ENCODE results near the gene STAT1.

The STAT1 gene

GRCh38 chr2:191049728-191050639, 36.0 kb upstream of the STAT1 start:
- Histone ChIP-seq H3K27me3 (ENCODE audit: control insufficient read depth, insufficient read depth, low read length) (no peaks in the 10 kb centered on the region), H3K4me3 (ENCODE audit: low read length) (no peak overlapping the region), H3K9me3 (ENCODE audit: control insufficient read depth, insufficient read depth, low read length) (no peaks in the 10 kb centered on the region; the same call in 1 of the 2 replicates), H3K4me1 (ENCODE audit: control insufficient read depth, insufficient read depth, low read length) (no peaks in the 10 kb centered on the region), H3K36me3 (ENCODE audit: control insufficient read depth, insufficient read depth, low read length) (no peaks in the 10 kb centered on the region), H3K27ac (ENCODE audit: low read length) (no peak overlapping the region)
- no CpG with 5 or more reads among the region's 4 CpGs for WGBS (ENCODE audit: insufficient coverage, insufficient read length)
- DNase-seq (ENCODE audit: low read depth, low spot score), result no peak

- H3K4me1 ChIP-seq (ENCODE audit: control insufficient read depth, insufficient read depth, low read length), result no peaks in the 10 kb centered on the region
- H3K4me3 ChIP-seq (ENCODE audit: low read length), result no peak overlapping the region
- H3K27ac ChIP-seq (ENCODE audit: low read length), result no peak overlapping the region
- no peaks in the 10 kb centered on the region; the same call in 1 of the 2 replicates for H3K9me3 ChIP-seq (ENCODE audit: control insufficient read depth, insufficient read depth, low read length)
- no CpG with 5 or more reads among the region's 3 CpGs for WGBS (ENCODE audit: insufficient coverage, insufficient read length)
- no peaks in the 10 kb centered on the region for H3K36me3 ChIP-seq (ENCODE audit: control insufficient read depth, insufficient read depth, low read length)
- no peaks in the 10 kb centered on the region for H3K27me3 ChIP-seq (ENCODE audit: control insufficient read depth, insufficient read depth, low read length)
- no peak for DNase-seq (ENCODE audit: low read depth, low spot score)
Measured at GRCh38 chr2:191048073-191048472, 34.1 kb upstream of the STAT1 start.

GRCh38 chr2:191045141-191045540, 31.2 kb upstream of the STAT1 start:
- no peak overlapping the region for H3K27ac ChIP-seq (ENCODE audit: low read length)
- no peaks in the 10 kb centered on the region for H3K36me3 ChIP-seq (ENCODE audit: control insufficient read depth, insufficient read depth, low read length)
- H3K4me3 ChIP-seq (ENCODE audit: low read length), result no peak overlapping the region
- DNase-seq (ENCODE audit: low read depth, low spot score), result no peak
- peaks cover 1% of the 10 kb centered on the region; the same call in 1 of the 2 replicates for H3K4me1 ChIP-seq (ENCODE audit: control insufficient read depth, insufficient read depth, low read length)
- no peaks in the 10 kb centered on the region for H3K9me3 ChIP-seq (ENCODE audit: control insufficient read depth, insufficient read depth, low read length)
- WGBS (ENCODE audit: insufficient coverage, insufficient read length), result no CpG with 5 or more reads among the region's 1 CpG
- no peaks in the 10 kb centered on the region for H3K27me3 ChIP-seq (ENCODE audit: control insufficient read depth, insufficient read depth, low read length)

GRCh38 chr2:191043438-191043837, 29.5 kb upstream of the STAT1 start:
- Histone ChIP-seq H3K27me3 (ENCODE audit: control insufficient read depth, insufficient read depth, low read length) (no peaks in the 10 kb centered on the region), H3K27ac (ENCODE audit: low read length) (no peak overlapping the region), H3K9me3 (ENCODE audit: control insufficient read depth, insufficient read depth, low read length) (no peaks in the 10 kb centered on the region), H3K36me3 (ENCODE audit: control insufficient read depth, insufficient read depth, low read length) (no peaks in the 10 kb centered on the region), H3K4me3 (ENCODE audit: low read length) (no peak overlapping the region), H3K4me1 (ENCODE audit: control insufficient read depth, insufficient read depth, low read length) (peaks cover 2% of the 10 kb centered on the region; the same call in 1 of the 2 replicates)
- no peak for DNase-seq (ENCODE audit: low read depth, low spot score)
- no CpG with 5 or more reads among the region's 3 CpGs for WGBS (ENCODE audit: insufficient coverage, insufficient read length)

GRCh38 chr2:191041418-191042161, 27.6 kb upstream of the STAT1 start:
- peaks cover 2% of the 10 kb centered on the region; the same call in 1 of the 2 replicates for H3K4me1 ChIP-seq (ENCODE audit: control insufficient read depth, insufficient read depth, low read length)
- H3K27me3 ChIP-seq (ENCODE audit: control insufficient read depth, insufficient read depth, low read length), result no peaks in the 10 kb centered on the region
- no peaks in the 10 kb centered on the region for H3K9me3 ChIP-seq (ENCODE audit: control insufficient read depth, insufficient read depth, low read length)
- no peak overlapping the region for H3K27ac ChIP-seq (ENCODE audit: low read length)
- WGBS (ENCODE audit: insufficient coverage, insufficient read length), result no CpG with 5 or more reads among the region's 3 CpGs
- H3K4me3 ChIP-seq (ENCODE audit: low read length), result no peak overlapping the region
- no peaks in the 10 kb centered on the region for H3K36me3 ChIP-seq (ENCODE audit: control insufficient read depth, insufficient read depth, low read length)
- no peak for DNase-seq (ENCODE audit: low read depth, low spot score)

GRCh38 chr2:191039616-191040015, 25.6 kb upstream of the STAT1 start:
- Histone ChIP-seq H3K27ac (ENCODE audit: low read length) (no peak overlapping the region), H3K4me3 (ENCODE audit: low read length) (no peak overlapping the region), H3K4me1 (ENCODE audit: control insufficient read depth, insufficient read depth, low read length) (peaks cover 2% of the 10 kb centered on the region; the same call in 1 of the 2 replicates), H3K36me3 (ENCODE audit: control insufficient read depth, insufficient read depth, low read length) (no peaks in the 10 kb centered on the region), H3K9me3 (ENCODE audit: control insufficient read depth, insufficient read depth, low read length) (no peaks in the 10 kb centered on the region), H3K27me3 (ENCODE audit: control insufficient read depth, insufficient read depth, low read length) (no peaks in the 10 kb centered on the region)
- DNase-seq (ENCODE audit: low read depth, low spot score), result no peak
- no CpG with 5 or more reads among the region's 1 CpG for WGBS (ENCODE audit: insufficient coverage, insufficient read length)

GRCh38 chr2:191038741-191039140, 24.8 kb upstream of the STAT1 start:
- no peaks in the 10 kb centered on the region for H3K27me3 ChIP-seq (ENCODE audit: control insufficient read depth, insufficient read depth, low read length)
- no peaks in the 10 kb centered on the region for H3K36me3 ChIP-seq (ENCODE audit: control insufficient read depth, insufficient read depth, low read length)
- no peak overlapping the region for H3K4me3 ChIP-seq (ENCODE audit: low read length)
- no peaks in the 10 kb centered on the region for H3K9me3 ChIP-seq (ENCODE audit: control insufficient read depth, insufficient read depth, low read length)
- DNase-seq (ENCODE audit: low read depth, low spot score), result no peak
- H3K27ac ChIP-seq (ENCODE audit: low read length), result no peak overlapping the region
- H3K4me1 ChIP-seq (ENCODE audit: control insufficient read depth, insufficient read depth, low read length), result peaks cover 2% of the 10 kb centered on the region; the same call in 1 of the 2 replicates
- WGBS (ENCODE audit: insufficient coverage, insufficient read length), result no CpG with 5 or more reads among the region's 2 CpGs

- Histone ChIP-seq H3K4me1 (ENCODE audit: control insufficient read depth, insufficient read depth, low read length) (peaks cover 2% of the 10 kb centered on the region; the same call in 1 of the 2 replicates), H3K36me3 (ENCODE audit: control insufficient read depth, insufficient read depth, low read length) (no peaks in the 10 kb centered on the region), H3K27me3 (ENCODE audit: control insufficient read depth, insufficient read depth, low read length) (no peaks in the 10 kb centered on the region), H3K4me3 (ENCODE audit: low read length) (no peak overlapping the region), H3K27ac (ENCODE audit: low read length) (no peak overlapping the region), H3K9me3 (ENCODE audit: control insufficient read depth, insufficient read depth, low read length) (no peaks in the 10 kb centered on the region)
- no CpG with 5 or more reads among the region's 2 CpGs for WGBS (ENCODE audit: insufficient coverage, insufficient read length)
- no peak for DNase-seq (ENCODE audit: low read depth, low spot score)
Measured at GRCh38 chr2:191038241-191038725, 24.3 kb upstream of the STAT1 start.

- H3K27me3 ChIP-seq (ENCODE audit: control insufficient read depth, insufficient read depth, low read length), result no peaks in the 10 kb centered on the region
- H3K4me1 ChIP-seq (ENCODE audit: control insufficient read depth, insufficient read depth, low read length), result peaks cover 2% of the 10 kb centered on the region; the same call in 1 of the 2 replicates
- no peak overlapping the region for H3K4me3 ChIP-seq (ENCODE audit: low read length)
- no peak overlapping the region for H3K27ac ChIP-seq (ENCODE audit: low read length)
- H3K36me3 ChIP-seq (ENCODE audit: control insufficient read depth, insufficient read depth, low read length), result no peaks in the 10 kb centered on the region
- H3K9me3 ChIP-seq (ENCODE audit: control insufficient read depth, insufficient read depth, low read length), result no peaks in the 10 kb centered on the region
- DNase-seq (ENCODE audit: low read depth, low spot score), result no peak
- whole genome bisulfite sequencing (ENCODE audit: insufficient coverage, insufficient read length), result no CpG with 5 or more reads among the region's 4 CpGs
Measured at GRCh38 chr2:191037351-191037750, 23.4 kb upstream of the STAT1 start.

GRCh38 chr2:191036363-191036762, 22.4 kb upstream of the STAT1 start:
- WGBS (ENCODE audit: insufficient coverage, insufficient read length), result no CpG with 5 or more reads among the region's 2 CpGs
- H3K36me3 ChIP-seq (ENCODE audit: control insufficient read depth, insufficient read depth, low read length), result no peaks in the 10 kb centered on the region
- no peaks in the 10 kb centered on the region for H3K27me3 ChIP-seq (ENCODE audit: control insufficient read depth, insufficient read depth, low read length)
- H3K27ac ChIP-seq (ENCODE audit: low read length), result no peak overlapping the region
- H3K4me1 ChIP-seq (ENCODE audit: control insufficient read depth, insufficient read depth, low read length), result 0 out of 2 replicates have a peak, but pooled peaks cover 1% of the 10 kb centered on the region
- DNase-seq (ENCODE audit: low read depth, low spot score), result no peak
- H3K4me3 ChIP-seq (ENCODE audit: low read length), result no peak overlapping the region
- H3K9me3 ChIP-seq (ENCODE audit: control insufficient read depth, insufficient read depth, low read length), result no peaks in the 10 kb centered on the region
